Transverse colon (tissue), 4 donors: ENCODE measurements around the gene THAP8. TPM values are rescaled to one million over a fixed set of nuclear protein-coding genes. Genes with fewer than 3 reads are reported as not detected.

ENCODE experiments used
- DNase-seq: peaks from one replicate; pipeline ENCODE4 v3.0.0-alpha.2; 2019
- H3K27ac ChIP-seq, 4 donors: fragments of 200-600 bp; sonication (generic); 2 replicates each; pipeline ENCODE4 v1.5.1; 2016 to 2018; ENCODE audit warnings: inconsistent platforms in 4 of 4
- H3K27me3 ChIP-seq: fragments of 200-600 bp; sonication (generic); 2 replicates; pipeline ENCODE4 v1.5.1; 2017; ENCODE audit warnings: inconsistent platforms
- H3K36me3 ChIP-seq, 4 donors: fragments of 200-600 bp; sonication (generic); 2 replicates each; pipeline ENCODE4 v1.5.1; 2017 to 2019; ENCODE audit warnings: inconsistent platforms in 4 of 4
- H3K4me1 ChIP-seq, 4 donors: fragments of 200-600 bp; sonication (generic); 2 replicates each; pipeline ENCODE4 v1.5.1; 2017 to 2020; ENCODE audit warnings: inconsistent platforms in 4 of 4
- H3K4me3 ChIP-seq, 4 donors: fragments of 200-600 bp; sonication (generic); 1 replicate in 1 of 4; 2 replicates in 3 of 4; pipeline versions ENCODE4 v1.5.1 to v1.6.1; 2017 to 2019; ENCODE audit warnings: inconsistent platforms in 4 of 4
- H3K9me3 ChIP-seq, 2 donors: fragments of 200-600 bp; sonication (generic); 2 replicates each; pipeline ENCODE4 v1.5.1; 2017 to 2019; ENCODE audit warnings: inconsistent platforms in 2 of 2
- EP300 ChIP-seq: sonication (generic); formaldehyde crosslinking; IDR thresholded peaks from one replicate; pipeline ENCODE4 v1.6.1; 2017; ENCODE audit warnings: antibody characterized with exemption, low read depth
- POLR2A ChIP-seq: fragments of 450-650 bp; IDR thresholded peaks from one replicate; pipeline ENCODE4 v1.6.1; 2016; ENCODE audit warnings: antibody characterized with exemption, mild to moderate bottlenecking, moderate library complexity
- POLR2AphosphoS5 ChIP-seq, 3 donors: sonication (generic); formaldehyde crosslinking; IDR thresholded peaks; one replicate each; pipeline ENCODE4 v1.6.1; 2016; ENCODE audit warnings: antibody characterized with exemption in 3 of 3
- WGBS, 2 donors: methylation state at CpG; one replicate each; pipeline ENCODE4 v1.1.5; 2018; ENCODE audit warnings: low coverage in 1 of 2; 5-methylcytosine and 5-hydroxymethylcytosine counted together
- in situ Hi-C, 4 donors: fragments of 200-750 bp; cut with MboI; loops; one replicate each; pipeline versions ENCODE4 v1.15.0 to v1.15.1; 2017; ENCODE audit warnings: low sequenced_read_pairs in 3 of 4, low pct_ligation_motif_present in 1 of 4, low pct_unique_long_range_greater_than_20kb in 1 of 4
- intact Hi-C: fragments of 100-400 bp; cut with DNase I; formaldehyde crosslinking; loops from one replicate; pipeline ENCODE4 v1.15.1; 2023; ENCODE audit warnings: low total_unique reads
- total RNA-seq, 4 donors: library from RNA; depleted of rRNA; stranded (reverse); fragments of >200 nt; gene quantifications; one replicate each; pipeline ENCODE4 v1.1.0, GENCODE V29; 2016
- TF ChIP-seq, protein P1 (sequence below), 5 experiments: fragments of 200-600 bp in 3 of 5; fragments of 450-650 bp in 2 of 5; sonication (generic) in 3 of 5; IDR thresholded peaks; 1 replicate in 2 of 5; 2 replicates in 3 of 5; pipeline ENCODE4 v1.5.1; 2016 to 2017; ENCODE audit warnings: antibody characterized with exemption in 5 of 5, inconsistent platforms in 3 of 5, mild to moderate bottlenecking in 2 of 5, moderate library complexity in 1 of 5

The THAP8 gene
- total RNA-seq, 4 donors from 2014 or later: 9.5 to 64.1 (median 11.2) TPM; not detected in 1

DNA sequence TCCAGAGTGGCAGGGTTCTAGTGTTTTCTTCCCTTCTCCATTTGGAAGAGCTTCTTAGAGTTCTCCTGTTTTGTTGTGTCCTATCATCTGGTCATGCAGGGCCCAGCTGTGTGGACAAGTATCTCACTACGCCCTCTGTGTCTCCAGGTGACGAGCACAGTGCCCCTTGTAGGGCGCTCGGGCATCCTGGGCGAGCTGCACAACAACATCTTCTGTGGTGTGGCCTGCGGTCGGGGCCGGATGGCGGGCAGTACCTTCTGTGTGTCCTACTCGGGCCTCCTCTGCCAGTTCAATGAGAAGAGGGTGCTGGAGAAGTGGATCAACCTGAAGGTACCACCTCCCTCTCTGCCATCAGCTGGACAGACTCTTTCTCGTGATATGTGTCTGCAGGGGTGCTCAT is 13.6 kb upstream of the THAP8 start:
- H3K9me3 ChIP-seq: no peaks in the 10 kb centered on the region
- no peaks in the 10 kb centered on the region for H3K36me3 ChIP-seq
- TF ChIP-seq POLR2AphosphoS5 (IDR thresholded peaks at IDR 0.05): no peak
- no peak for TF ChIP-seq EP300
- TF ChIP-seq, protein P1, sequence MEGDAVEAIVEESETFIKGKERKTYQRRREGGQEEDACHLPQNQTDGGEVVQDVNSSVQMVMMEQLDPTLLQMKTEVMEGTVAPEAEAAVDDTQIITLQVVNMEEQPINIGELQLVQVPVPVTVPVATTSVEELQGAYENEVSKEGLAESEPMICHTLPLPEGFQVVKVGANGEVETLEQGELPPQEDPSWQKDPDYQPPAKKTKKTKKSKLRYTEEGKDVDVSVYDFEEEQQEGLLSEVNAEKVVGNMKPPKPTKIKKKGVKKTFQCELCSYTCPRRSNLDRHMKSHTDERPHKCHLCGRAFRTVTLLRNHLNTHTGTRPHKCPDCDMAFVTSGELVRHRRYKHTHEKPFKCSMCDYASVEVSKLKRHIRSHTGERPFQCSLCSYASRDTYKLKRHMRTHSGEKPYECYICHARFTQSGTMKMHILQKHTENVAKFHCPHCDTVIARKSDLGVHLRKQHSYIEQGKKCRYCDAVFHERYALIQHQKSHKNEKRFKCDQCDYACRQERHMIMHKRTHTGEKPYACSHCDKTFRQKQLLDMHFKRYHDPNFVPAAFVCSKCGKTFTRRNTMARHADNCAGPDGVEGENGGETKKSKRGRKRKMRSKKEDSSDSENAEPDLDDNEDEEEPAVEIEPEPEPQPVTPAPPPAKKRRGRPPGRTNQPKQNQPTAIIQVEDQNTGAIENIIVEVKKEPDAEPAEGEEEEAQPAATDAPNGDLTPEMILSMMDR (IDR thresholded peaks at IDR 0.05): no peak
- no peak for TF ChIP-seq POLR2A
- H3K4me1 ChIP-seq: peaks cover 0 to 9% (median 0%) of the 10 kb centered on the region in 4 donors
- intact Hi-C loops: no loop called here
- no peak for DNase-seq
- no peaks in the 10 kb centered on the region for H3K27me3 ChIP-seq
- H3K4me3 ChIP-seq: no peak overlapping the region
- WGBS, 2 donors: 96% methylated on average over 11 of the region's 11 CpGs; no CpG with 5 or more reads in 1 of the 2 donors
- H3K27ac ChIP-seq: no peak overlapping the region
- in situ Hi-C loops: no loop called here

DNA sequence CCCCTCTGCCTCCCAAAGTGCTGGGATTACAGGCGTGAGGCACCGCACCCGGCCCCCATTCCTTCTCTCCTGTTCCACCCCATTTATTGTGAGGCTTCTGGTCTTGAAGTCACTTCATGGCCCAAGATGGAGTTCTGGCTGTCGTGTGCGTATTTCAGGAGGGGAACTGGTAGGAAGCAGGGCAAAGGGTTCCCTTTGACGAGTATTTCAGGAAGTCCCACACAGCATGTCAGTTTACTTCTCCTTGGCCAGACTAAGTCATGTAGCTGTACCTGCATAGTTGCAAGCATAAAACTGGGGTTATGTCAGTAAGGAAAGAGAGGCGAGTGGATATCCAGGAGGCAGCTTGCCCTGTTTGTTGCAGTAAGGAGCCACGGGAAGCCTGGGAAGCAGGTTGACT is 10.7 kb upstream of the THAP8 start:
- no peaks in the 10 kb centered on the region for H3K27me3 ChIP-seq
- H3K27ac ChIP-seq: no peak overlapping the region
- 97 to 100% methylated on average over 3 to 8 of the region's 8 CpGs for WGBS, 2 donors
- in situ Hi-C loops (no loop called here), intact Hi-C loops (no loop called here)
- H3K36me3 ChIP-seq: no peaks in the 10 kb centered on the region
- no peaks in the 10 kb centered on the region for H3K4me1 ChIP-seq
- no peak overlapping the region for H3K4me3 ChIP-seq
- TF ChIP-seq EP300 (no peak), POLR2AphosphoS5 (IDR thresholded peaks at IDR 0.05) (no peak), POLR2A (no peak)
- TF ChIP-seq, protein P1 (IDR thresholded peaks at IDR 0.05): no peak
- DNase-seq: no peak
- H3K9me3 ChIP-seq: no peaks in the 10 kb centered on the region

- Histone ChIP-seq H3K4me1 (no peaks in the 10 kb centered on the region), H3K27me3 (no peaks in the 10 kb centered on the region), H3K4me3 (no peak overlapping the region), H3K9me3 (no peaks in the 10 kb centered on the region), H3K27ac (no peak overlapping the region), H3K36me3 (no peaks in the 10 kb centered on the region)
- no peak for DNase-seq
- in situ Hi-C loops (no loop called here), intact Hi-C loops (no loop called here)
- TF ChIP-seq, protein P1 (IDR thresholded peaks at IDR 0.05): no peak
- TF ChIP-seq POLR2A: no peak
- 100% methylated on average over 2 of the region's 2 CpGs; no CpG with 5 or more reads in 1 of the 2 donors for WGBS, 2 donors
Measured at GRCh38 chr19:36061367-36061766, 7.3 kb upstream of the THAP8 start.

DNA sequence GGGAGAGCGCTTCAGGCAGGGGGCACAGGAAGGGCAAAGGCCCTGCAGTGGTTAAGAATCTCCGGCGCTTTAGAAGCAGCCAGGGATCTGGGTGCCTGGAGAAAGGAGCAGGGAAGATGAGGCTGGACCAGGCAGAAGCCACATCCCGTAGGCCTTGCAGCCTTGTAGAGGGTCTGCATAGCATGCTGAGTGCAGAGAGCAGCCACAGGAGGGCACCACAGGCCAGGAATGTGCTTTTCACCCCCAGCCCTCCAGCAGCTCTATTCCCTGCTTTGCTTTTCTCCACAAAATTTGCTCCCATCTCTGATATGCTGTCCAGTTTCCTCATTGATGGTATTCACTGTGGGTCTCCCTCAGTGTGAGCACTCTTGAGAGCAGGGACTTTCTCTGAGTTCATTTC is 6.3 kb upstream of the THAP8 start:
- H3K4me3 ChIP-seq: no peak overlapping the region
- no peaks in the 10 kb centered on the region for H3K9me3 ChIP-seq
- in situ Hi-C loops: no loop called here
- DNase-seq: peak; percentile 24
- H3K36me3 ChIP-seq: no peaks in the 10 kb centered on the region
- peaks cover 0 to 4% (median 1%) of the 10 kb centered on the region in 4 donors for H3K4me1 ChIP-seq
- 82% methylated on average over 4 of the region's 4 CpGs; no CpG with 5 or more reads in 1 of the 2 donors for WGBS, 2 donors
- H3K27me3 ChIP-seq: no peaks in the 10 kb centered on the region
- intact Hi-C loops: no loop called here
- TF ChIP-seq POLR2A: no peak
- TF ChIP-seq, protein P1 (IDR thresholded peaks at IDR 0.05): peak; percentile 17 to 39 (median 30)
- H3K27ac ChIP-seq: no peak overlapping the region
